Astrocyte (in vitro differentiated cells and primary cell): ENCODE data around the gene SH3BP1. TPM values are rescaled to one million over a fixed set of nuclear protein-coding genes. Genes with fewer than 3 reads are reported as not detected.
A peak's percentile ranks its signal among the peaks of the same experiment; 100 is the strongest.

Source experiments
- DNase-seq: peaks from one replicate; pipeline ENCODE4 v3.0.0-alpha.2; 2010; ENCODE audit warnings: low read depth
- FAIRE-seq: peaks from 2 replicates; lab custom pipeline; 2011; peaks lifted over from hg19 to GRCh38; lab: Jason Lieb, UNC
- H2AFZ ChIP-seq: 2 replicates; pipeline ENCODE4 v1.6.0; 2012; ENCODE audit warnings: low read depth, low read length, inconsistent platforms
- H3K27ac ChIP-seq: 2 replicates; pipeline ENCODE4 v1.5.1; 2011; ENCODE audit warnings: low read depth, low read length, inconsistent platforms
- H3K27me3 ChIP-seq: 2 replicates; pipeline ENCODE4 v1.6.0; 2011; ENCODE audit warnings: low read length, inconsistent platforms; ENCODE audit not compliant: insufficient read depth
- H3K36me3 ChIP-seq: 2 replicates; pipeline ENCODE4 v1.5.1; 2011; ENCODE audit warnings: low read length, inconsistent platforms; ENCODE audit not compliant: insufficient read depth
- H3K4me1 ChIP-seq: 2 replicates; pipeline ENCODE4 v1.5.1; 2011; ENCODE audit warnings: low read length, inconsistent platforms; ENCODE audit not compliant: insufficient read depth
- H3K4me2 ChIP-seq: 2 replicates; pipeline ENCODE4 v1.6.0; 2012; ENCODE audit warnings: low read length, inconsistent platforms
- H3K4me3 ChIP-seq: 2 replicates; pipeline ENCODE4 v1.5.1; 2011; ENCODE audit warnings: low read depth, mild to moderate bottlenecking, low read length, inconsistent platforms; ENCODE audit not compliant: insufficient read depth
- H3K79me2 ChIP-seq: 2 replicates; pipeline ENCODE4 v1.6.0; 2012; ENCODE audit warnings: mild to moderate bottlenecking, low read length, inconsistent platforms; ENCODE audit not compliant: insufficient read depth
- H3K9ac ChIP-seq: 2 replicates; pipeline ENCODE4 v1.6.0; 2012; ENCODE audit warnings: mild to moderate bottlenecking, low read length, inconsistent platforms
- H3K9me3 ChIP-seq: 2 replicates; pipeline ENCODE4 v1.5.1; 2012; ENCODE audit warnings: low read depth, mild to moderate bottlenecking, low read length, inconsistent platforms; ENCODE audit not compliant: insufficient read depth
- H4K20me1 ChIP-seq: 2 replicates; pipeline ENCODE4 v1.6.0; 2012; ENCODE audit warnings: low read length, inconsistent platforms; ENCODE audit not compliant: insufficient read depth
- H3K27ac Mint-ChIP-seq: one replicate; pipeline ENCODE4 v1.8.0; 2021; ENCODE audit warnings: mild to moderate bottlenecking, mixed read lengths; ENCODE audit not compliant: unreplicated experiment
- H3K27me3 Mint-ChIP-seq: one replicate; pipeline ENCODE4 v1.8.0; 2021; ENCODE audit warnings: low read depth, mixed read lengths; ENCODE audit not compliant: unreplicated experiment
- H3K36me3 Mint-ChIP-seq: one replicate; pipeline ENCODE4 v1.8.0; 2021; ENCODE audit warnings: low read depth, mixed read lengths; ENCODE audit not compliant: unreplicated experiment
- H3K4me1 Mint-ChIP-seq: one replicate; pipeline ENCODE4 v1.8.0; 2021; ENCODE audit warnings: low read depth, mixed read lengths; ENCODE audit not compliant: unreplicated experiment
- H3K4me3 Mint-ChIP-seq: one replicate; pipeline ENCODE4 v1.8.0; 2021; ENCODE audit warnings: mild to moderate bottlenecking, moderate library complexity, mixed read lengths; ENCODE audit not compliant: unreplicated experiment
- H3K9me3 Mint-ChIP-seq: one replicate; pipeline ENCODE4 v1.8.0; 2021; ENCODE audit warnings: mild to moderate bottlenecking, mixed read lengths; ENCODE audit not compliant: unreplicated experiment
- CTCF ChIP-seq: IDR thresholded peaks from 2 replicates; pipeline ENCODE4 v1.5.1; 2011; ENCODE audit warnings: low read depth, mild to moderate bottlenecking, inconsistent platforms, low read length, moderate library complexity; ENCODE audit not compliant: insufficient read depth
- EZH2 ChIP-seq: IDR thresholded peaks from 2 replicates; pipeline ENCODE4 v1.6.1; 2012; ENCODE audit warnings: mild to moderate bottlenecking, low read length, inconsistent platforms; ENCODE audit not compliant: insufficient read depth
- total RNA-seq: library from RNA; stranded (reverse); gene quantifications from 2 replicates; pipeline ENCODE4 v1.2.1, GENCODE V29; 2021

SH3BP1 gene
- total RNA-seq, 1 donor from 2014 or later, result 26.5 TPM

GRCh38 chr22:37621352-37621860 is 18.1 kb upstream of the SH3BP1 start:
- H3K4me1 ChIP-seq, result no peaks in the 10 kb centered on the region
- no peaks in the 10 kb centered on the region for H3K79me2 ChIP-seq
- no peaks in the 10 kb centered on the region for H3K27me3 Mint-ChIP-seq
- no peaks in the 10 kb centered on the region for H3K9me3 Mint-ChIP-seq
- no peak for TF ChIP-seq EZH2
- no peak for TF ChIP-seq CTCF
- DNase-seq (no peak), FAIRE-seq (no peak)
- no peak overlapping the region for H3K4me3 Mint-ChIP-seq
- H3K4me2 ChIP-seq, result no peak overlapping the region
- peaks cover 2% of the 10 kb centered on the region for H3K4me1 Mint-ChIP-seq
- no peak overlapping the region for H3K4me3 ChIP-seq
- H3K27me3 ChIP-seq, result no peaks in the 10 kb centered on the region
- H3K36me3 ChIP-seq, result peaks cover 9% of the 10 kb centered on the region
- H4K20me1 ChIP-seq, result peaks cover 3% of the 10 kb centered on the region
- H2AFZ ChIP-seq, result no peak overlapping the region
- H3K27ac ChIP-seq, result no peak overlapping the region
- no peak overlapping the region for H3K9ac ChIP-seq
- no peak overlapping the region for H3K27ac Mint-ChIP-seq
- peaks cover 4% of the 10 kb centered on the region for H3K36me3 Mint-ChIP-seq
- H3K9me3 ChIP-seq, result no peaks in the 10 kb centered on the region

- H3K36me3 ChIP-seq, result peaks cover 9% of the 10 kb centered on the region
- no peak overlapping the region for H3K4me3 Mint-ChIP-seq
- H3K27ac ChIP-seq, result no peak overlapping the region
- TF ChIP-seq CTCF (peak; percentile 34), EZH2 (no peak)
- H3K27me3 Mint-ChIP-seq, result no peaks in the 10 kb centered on the region
- H3K9me3 Mint-ChIP-seq, result no peaks in the 10 kb centered on the region
- no peak overlapping the region for H3K4me2 ChIP-seq
- no peaks in the 10 kb centered on the region for H3K79me2 ChIP-seq
- H3K27me3 ChIP-seq, result no peaks in the 10 kb centered on the region
- H3K4me1 ChIP-seq, result no peaks in the 10 kb centered on the region
- no peak for FAIRE-seq
- H3K4me1 Mint-ChIP-seq, result peaks cover 8% of the 10 kb centered on the region
- H2AFZ ChIP-seq, result no peak overlapping the region
- H3K27ac Mint-ChIP-seq, result no peak overlapping the region
- no peak for DNase-seq
- peak overlapping the region; percentile 25 for H3K9ac ChIP-seq
- H3K9me3 ChIP-seq, result no peaks in the 10 kb centered on the region
- peaks cover 3% of the 10 kb centered on the region for H4K20me1 ChIP-seq
- H3K36me3 Mint-ChIP-seq, result peaks cover 4% of the 10 kb centered on the region
- no peak overlapping the region for H3K4me3 ChIP-seq
These were observed 16.1 kb upstream of the SH3BP1 start for GRCh38 chr22:37623075-37624016.

- Mint-ChIP-seq H3K27me3 (no peaks in the 10 kb centered on the region), H3K9me3 (no peaks in the 10 kb centered on the region), H3K4me1 (peaks cover 8% of the 10 kb centered on the region), H3K36me3 (peaks cover 2% of the 10 kb centered on the region), H3K4me3 (no peak overlapping the region), H3K27ac (no peak overlapping the region)
- no peak overlapping the region for H3K4me2 ChIP-seq
- no peak overlapping the region for H3K27ac ChIP-seq
- H2AFZ ChIP-seq, result no peak overlapping the region
- H3K79me2 ChIP-seq, result no peaks in the 10 kb centered on the region
- peak overlapping the region; percentile 25 for H3K9ac ChIP-seq
- no peaks in the 10 kb centered on the region for H3K9me3 ChIP-seq
- peaks cover 3% of the 10 kb centered on the region for H4K20me1 ChIP-seq
- DNase-seq (no peak), FAIRE-seq (no peak)
- no peak overlapping the region for H3K4me3 ChIP-seq
- H3K27me3 ChIP-seq, result no peaks in the 10 kb centered on the region
- peaks cover 5% of the 10 kb centered on the region for H3K36me3 ChIP-seq
- TF ChIP-seq CTCF (no peak), EZH2 (no peak)
- no peaks in the 10 kb centered on the region for H3K4me1 ChIP-seq
These were observed 15.5 kb upstream of the SH3BP1 start for GRCh38 chr22:37624017-37624365.
